GM21737 (cell line): ENCODE results near the gene PLK4.
"Not testable (repeated sequence)": the region's sequence is repeated elsewhere in the genome, so short reads cannot be mapped to it uniquely, and the experiment has no call there.

Source experiments
- ATAC-seq: cut with Tn5 transposase; IDR thresholded peaks from one replicate; pipeline ENCODE4 v1.9.1; 2021; ENCODE audit warnings: mild to moderate bottlenecking, moderate library complexity; ENCODE audit not compliant: unreplicated experiment

PLK4 gene

DNA sequence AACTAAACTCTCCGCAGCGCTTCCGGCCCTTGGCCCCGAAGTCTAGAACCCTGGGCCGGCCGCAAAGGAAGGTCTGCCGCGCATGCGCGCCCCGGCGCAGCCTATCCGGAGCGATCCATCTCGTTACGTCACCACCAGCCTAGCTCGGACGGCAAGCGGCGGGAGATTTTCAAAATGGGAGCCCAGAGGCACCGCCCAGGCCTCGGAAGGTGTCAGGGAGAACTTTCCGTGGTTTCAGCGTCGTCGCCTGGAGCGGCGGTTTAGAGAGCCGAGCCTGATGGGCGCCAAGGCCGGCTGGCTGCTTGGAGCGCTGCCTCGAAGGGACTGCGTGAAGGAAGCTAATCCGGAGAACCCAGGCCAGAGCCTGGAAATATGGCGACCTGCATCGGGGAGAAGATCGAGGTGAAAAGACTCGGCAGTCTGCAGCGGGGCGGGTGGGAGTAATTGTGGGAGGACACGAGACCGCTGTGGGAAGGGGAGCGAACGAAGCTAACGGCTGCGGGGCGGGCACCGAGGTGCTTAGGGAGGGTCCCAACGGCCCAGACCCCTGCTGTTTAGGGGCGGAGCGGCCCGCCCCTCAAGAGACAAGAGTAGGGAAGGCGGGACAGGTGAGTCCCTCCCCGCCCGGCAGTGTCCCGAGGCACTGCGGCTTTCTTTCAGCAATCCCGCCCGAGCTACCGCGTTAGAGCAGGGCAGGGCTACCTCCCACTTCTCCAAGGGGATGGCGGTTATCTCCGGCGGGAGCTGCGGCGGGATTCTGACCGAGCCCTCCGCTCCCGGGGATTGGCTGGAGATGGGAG, at the start of gene PLK4:
Gene PLK4 (plus strand): TSS at position 131 of the 800 bp plus-strand sequence. CDS start 242 bp downstream, at position 373.
- peak; percentile 97 for ATAC-seq

DNA sequence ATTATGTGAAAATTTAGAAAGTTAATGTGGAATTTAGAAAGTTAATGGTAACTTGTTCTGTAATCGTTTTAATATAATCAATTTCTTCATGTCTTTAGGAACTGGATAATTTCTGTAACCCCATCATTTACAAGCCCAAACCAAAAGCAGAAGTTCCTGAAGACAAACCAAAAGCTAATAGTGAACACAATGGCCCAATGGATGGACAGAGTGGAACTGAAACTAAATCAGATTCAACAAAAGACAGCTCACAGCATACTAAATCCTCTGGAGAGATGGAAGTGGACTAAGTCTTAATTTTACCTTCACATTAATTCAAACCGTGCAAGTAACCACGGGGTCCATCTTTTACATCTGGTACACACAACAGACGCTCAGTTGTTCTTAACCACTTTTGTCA, 48.1 kb upstream of the PLK4 start:
- ATAC-seq = peak; percentile 63

DNA sequence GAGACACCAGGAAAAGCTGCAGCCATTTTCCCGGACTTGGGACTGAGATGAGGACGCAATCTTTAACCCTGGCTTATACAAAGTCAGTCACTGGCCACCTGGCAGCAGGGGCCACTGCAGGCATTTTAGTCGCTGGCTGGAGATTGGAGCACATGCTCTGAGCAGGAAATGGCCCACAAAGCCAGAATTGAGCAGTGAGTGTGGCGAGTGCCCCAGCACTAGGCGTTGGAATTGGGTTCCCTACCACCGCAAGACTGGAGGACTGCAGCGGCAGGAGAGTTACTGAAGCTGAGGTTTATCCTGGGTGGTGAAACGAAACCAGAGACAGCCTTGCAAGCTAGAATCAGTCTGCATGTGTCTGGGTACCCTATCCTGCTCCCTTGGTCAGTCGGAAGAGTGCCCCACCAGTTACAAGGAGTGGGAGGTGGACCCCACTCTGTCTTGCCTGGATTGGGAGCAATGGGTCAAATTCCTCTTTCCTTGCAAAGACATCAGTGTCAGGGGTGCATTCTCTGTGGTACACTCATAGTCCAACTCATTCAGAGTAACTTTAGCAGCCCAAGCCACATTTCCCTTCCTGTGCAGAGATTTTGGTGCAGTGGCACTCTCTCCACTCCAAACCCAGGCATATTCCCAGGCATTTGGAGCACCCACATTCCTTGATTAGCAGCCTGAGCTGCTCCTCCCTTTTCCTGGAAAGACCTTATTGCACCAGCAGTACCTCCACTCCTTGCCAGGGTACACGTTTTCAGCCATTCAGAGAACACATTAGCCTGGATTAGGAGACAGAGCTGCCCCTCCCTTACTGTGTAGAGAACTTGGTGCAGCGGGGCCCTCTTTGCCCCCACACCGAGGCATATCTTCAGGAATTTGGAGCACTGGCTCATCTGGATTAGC, 36.7 kb upstream of the PLK4 start:
- no peak for ATAC-seq

DNA sequence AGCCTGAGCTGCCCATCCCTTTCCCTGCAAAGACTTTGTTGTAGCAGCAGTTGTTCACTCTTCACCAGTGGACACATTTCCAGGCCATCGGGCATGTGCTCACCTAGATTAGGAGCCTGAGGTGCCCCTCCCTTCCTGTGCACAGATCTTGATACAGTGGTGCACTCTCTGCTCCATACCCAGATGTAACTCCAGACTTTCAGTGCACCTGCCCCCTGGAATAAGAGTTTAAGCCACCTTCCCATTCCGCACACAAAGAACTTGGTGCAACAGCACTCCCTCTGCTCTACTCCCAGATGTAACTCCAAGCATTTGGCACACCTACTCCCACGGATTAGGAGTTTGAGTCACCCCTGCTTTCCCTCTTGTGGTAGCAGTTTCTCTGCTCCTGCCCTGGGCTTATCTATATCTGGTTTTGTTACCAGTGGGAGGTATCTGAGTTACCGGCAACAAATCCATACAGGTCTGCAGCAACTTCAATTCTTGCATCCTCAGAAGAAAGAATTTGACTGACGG, 36.0 kb upstream of the PLK4 start:
- no peak for ATAC-seq

DNA sequence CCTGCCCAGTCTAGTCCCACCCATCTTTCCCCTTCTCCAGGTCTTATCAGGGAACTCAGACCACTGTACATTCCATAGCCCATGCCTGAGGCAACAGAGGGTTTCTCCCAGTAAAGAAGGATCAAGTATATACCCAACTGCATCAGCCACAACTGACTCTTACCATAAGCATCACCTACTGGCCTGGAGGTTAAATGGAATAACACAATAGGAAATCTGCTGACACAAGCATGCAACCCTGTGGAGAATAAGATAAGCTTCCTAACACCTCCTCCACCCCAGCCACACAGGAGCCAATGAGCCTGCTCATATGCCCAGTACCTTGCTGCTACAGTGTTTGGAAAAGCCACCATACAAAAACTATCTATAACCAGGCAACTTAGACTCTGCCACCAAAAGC, 34.6 kb upstream of the PLK4 start:
- ATAC-seq = no peak

DNA sequence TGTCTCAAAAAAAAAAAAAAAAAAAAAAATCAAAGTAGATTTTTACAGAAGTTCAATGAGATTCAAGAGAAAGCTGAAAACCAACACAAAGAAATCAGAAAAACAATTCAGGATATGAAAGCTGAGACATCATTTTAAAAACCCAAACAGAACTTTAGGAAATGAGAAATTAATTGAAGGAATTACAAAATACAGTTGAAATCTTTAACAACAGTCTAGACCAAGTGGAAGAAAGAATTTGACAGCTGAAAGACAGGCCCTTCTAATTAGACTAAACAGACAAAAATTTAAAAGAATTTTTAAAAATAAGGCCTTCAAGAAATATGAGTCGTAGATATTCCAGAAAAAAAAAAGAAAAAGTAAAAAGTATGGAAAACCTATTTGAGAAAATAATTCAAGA, 33.9 kb upstream of the PLK4 start:
- ATAC-seq = no peak

DNA sequence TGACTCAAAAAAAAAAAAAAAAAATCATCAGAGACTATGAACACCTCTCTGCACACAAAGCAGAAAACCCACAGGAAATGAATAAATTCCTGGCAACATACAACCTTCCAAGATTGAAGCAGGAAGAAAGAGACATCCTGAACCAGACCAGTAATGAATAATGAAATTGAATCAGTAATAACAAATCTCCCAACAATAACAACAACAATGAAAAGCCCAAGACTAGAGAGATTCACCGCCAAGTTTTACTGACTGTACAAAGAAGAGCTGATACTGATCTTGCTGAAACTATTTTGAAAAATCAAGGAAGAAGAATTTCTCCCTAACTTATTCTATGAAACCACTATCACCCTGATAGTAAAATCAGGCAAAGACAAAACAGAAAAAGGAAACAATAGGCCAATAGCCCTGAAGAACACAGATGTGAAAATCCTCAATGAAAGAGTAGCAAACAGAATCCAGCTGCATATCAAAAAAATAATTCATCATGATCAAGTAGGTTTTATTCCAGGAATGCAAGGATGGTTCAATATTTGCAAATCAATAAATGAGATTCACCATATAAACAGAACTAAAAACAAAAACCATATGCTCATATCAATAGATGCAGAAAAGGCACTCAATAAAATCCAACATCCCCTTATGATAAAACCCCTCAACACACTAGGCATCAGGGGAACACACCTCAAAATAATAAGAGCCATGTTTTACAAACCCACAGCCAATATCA, 31.0 kb upstream of the PLK4 start:
- no peak for ATAC-seq

DNA sequence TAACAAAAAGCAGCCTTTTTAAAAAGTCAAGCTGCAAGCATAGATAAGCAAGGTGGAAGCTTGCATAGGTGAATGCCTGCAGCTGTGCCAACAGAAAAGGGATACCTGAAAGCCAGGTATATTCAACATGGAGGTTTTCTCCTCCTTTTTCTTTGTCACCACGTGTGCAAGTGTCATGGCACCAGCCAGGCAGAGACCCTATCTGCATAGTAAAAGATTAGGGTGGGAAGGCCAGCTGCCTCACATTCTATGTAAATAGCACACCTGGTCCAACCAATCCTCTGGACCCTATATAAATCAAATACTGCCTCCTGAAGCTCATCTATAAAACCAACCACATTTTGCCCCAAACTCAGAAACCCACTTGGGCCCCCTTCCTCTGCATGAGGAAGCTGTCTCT, 28.0 kb upstream of the PLK4 start:
- no peak for ATAC-seq

DNA sequence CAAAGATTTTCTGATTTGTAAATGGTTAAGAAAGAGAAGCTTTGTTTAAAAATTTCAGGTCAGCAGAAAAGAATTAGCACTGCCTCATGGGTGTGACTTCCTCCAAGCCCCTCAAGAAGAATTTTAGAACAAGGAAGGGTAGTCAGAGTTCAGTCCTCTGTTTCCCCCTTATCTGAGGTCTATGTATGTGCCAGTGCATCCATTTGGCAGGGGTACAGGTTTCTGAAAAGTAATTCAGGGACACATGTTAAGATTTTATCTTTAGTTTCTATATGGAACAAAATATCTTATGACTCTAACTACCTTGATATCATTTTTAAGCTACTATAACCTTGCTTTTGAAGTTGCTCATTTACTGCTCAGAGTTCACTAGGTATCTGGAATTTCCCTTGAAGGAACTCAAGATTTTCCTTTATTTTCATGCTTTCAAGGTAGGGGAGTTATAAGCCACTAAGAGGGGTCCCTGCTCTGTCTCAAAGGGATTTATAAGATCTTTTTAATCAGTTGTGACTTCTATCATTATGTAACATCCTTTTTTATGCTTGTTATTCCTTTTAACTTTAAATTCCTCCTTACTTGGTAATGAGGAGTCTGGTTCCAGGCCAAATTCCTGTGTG, 24.4 kb upstream of the PLK4 start:
- peak; percentile 11 for ATAC-seq

DNA sequence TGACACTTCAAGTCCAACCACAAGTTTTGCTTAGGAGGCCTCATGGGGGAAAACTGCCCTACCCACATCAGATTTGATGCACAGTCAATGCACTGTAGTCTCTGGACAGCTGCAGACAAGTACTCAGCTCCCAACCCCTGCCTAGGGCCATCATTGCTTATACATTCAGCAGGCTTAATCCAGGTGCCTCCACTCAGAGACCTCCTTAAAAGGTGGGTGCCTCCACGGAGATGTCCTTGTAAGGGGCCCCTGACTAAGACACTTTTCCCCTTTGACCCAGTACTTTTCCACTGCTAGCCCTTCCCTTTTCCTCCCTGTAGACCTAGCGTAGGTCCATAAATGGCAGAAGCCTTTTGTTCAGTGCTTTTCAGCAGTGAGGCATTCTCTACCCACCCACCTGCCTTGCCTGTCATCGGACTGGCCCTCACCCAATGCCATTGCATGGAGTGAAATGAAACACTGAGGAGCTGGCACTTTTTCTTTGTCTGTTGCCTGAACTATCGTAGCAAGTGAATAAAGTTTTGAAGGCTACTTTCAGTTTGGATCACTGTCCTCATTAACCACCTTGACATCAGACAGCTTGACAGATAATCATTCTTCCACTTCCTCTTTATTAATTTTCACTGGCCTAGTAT, 23.8 kb upstream of the PLK4 start:
- ATAC-seq = peak; percentile 76

DNA sequence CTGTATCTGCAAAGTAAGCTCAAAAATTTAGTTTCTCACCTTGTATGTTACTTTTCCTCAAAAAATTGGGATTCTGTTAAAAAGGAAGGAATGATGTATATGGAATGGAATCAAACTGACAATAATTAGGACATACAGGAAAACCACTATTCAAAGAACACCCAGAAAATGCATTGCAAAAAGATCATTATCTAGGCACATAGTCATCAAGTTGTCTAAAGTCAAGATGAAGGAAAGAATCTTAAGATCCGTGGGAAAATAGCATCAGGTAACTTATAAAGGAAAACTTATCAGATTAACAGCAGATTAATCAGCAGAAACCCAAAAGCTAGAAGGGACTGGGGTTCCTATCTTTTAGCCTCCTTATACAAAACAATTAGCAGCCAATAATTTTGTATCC, 23.1 kb upstream of the PLK4 start:
- no peak for ATAC-seq

DNA sequence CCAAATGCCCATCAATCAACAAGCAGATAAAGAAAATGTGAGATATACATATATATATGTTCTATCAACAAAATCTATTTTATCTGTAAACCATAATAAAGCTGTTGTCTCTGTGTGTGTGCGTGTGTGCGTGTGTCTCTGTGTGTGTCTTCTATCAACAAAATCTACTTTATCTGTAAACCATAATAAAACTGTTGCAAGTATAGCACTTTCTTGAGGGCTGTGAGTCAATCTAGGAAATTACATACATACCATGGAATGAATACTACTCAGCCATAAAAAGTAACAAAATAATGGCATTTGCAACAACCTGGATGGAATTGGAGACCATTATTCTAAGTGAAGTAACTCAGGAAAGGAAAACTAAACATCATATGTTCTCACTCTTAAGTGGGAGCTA, 12.5 kb upstream of the PLK4 start:
- no peak for ATAC-seq

DNA sequence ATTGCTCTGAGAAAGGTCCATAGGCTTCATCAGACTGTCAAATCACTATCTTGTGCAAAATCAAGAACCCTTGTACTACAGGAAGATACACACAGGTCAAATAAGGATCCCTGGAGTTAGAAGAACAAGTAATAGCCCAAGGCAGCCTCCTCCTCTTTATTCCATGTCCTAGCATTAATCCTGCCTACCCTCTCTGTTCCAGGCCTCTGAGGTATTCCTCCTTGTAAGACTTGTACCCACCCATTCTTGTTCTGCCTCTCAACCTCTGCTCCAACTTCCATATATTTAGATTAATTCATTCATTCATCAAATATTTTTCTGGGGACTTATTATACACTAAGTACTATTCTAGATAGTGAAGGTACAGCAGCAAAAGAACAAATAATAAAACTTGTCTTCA, 10.4 kb upstream of the PLK4 start:
- ATAC-seq = no peak

DNA sequence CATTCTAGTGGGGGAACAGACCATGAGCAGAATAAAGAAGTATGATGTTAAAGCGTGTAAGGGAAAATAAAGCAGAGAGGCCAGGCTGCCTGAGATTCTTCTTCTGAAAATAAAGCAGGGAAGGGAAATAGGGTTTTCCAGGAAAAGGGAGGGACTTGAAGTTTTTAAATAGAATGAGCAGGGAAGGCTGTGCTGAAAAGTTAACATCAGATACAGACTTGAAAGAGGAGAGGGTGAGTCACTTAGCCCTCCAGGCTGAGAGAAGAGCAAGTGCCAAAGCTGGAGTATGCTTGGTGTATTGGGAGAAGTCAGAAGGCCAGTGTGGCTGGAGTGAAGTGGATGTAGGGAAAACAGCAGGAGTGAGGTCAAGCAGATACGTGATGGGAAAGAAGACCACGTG, 10.0 kb upstream of the PLK4 start:
- no peak for ATAC-seq

DNA sequence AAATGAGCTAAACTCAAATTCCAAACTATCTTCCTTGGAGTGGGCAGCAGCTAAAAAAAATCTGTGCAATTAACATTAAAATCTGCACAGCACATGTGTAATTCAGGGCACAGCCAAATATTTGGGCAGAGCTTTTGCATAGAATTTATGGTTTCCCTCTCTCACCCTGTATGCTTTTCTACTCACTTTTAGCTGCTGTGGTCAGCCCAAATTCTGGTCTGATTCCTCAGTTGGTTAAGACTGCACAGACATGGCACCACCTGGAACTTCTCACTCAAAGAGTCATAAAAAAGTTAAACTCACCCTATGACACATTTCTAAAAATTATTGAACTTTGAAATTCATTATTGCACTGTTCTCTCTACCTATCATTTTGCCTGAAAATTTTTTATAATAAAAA, 4.9 kb upstream of the PLK4 start:
- ATAC-seq = no peak

DNA sequence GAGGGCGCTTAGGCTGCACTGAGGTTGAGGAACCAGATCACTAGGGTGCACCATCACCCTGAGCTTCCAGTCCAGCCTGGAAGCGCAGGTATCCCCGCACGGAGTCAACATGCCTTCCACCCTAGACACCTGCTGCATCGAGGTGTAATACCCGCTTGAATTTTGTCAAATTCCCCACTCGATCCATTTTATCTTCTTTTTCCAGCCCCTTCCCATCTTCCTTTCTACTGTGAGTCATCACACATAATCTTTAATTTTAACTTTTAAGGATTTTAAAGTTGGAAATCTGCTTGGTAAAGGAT, 821 bp downstream of the PLK4 start:
- ATAC-seq = peak; percentile 32

DNA sequence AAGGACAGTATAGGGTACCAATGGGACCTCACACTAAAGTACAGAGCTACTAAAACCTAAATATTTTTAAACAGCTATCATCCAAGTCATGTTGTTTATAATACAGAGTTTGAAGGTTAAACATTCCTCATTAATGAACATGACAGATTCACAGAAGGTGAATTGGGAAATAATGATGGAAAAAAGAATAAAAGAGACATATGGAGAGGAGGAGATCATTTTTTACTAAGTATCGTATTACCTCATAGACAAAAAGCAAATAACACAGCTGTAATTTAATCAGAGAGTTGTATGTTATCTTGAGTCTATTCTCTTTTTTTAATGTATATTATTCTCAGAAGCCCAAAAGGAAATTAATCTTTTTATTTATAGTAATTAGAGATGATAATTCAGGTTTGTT, 7.9 kb downstream of the PLK4 start:
- no peak for ATAC-seq

DNA sequence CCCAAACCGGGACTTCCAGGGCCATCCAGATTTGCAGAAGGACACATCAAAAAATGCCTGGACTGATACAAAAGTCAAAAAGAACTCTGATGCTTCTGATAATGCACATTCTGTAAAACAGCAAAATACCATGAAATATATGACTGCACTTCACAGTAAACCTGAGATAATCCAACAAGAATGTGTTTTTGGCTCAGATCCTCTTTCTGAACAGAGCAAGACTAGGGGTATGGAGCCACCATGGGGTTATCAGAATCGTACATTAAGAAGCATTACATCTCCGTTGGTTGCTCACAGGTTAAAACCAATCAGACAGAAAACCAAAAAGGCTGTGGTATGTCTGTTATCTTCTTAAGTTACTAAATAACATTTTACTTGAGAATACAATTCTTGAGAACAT, 9.2 kb downstream of the PLK4 start:
- no peak for ATAC-seq

DNA sequence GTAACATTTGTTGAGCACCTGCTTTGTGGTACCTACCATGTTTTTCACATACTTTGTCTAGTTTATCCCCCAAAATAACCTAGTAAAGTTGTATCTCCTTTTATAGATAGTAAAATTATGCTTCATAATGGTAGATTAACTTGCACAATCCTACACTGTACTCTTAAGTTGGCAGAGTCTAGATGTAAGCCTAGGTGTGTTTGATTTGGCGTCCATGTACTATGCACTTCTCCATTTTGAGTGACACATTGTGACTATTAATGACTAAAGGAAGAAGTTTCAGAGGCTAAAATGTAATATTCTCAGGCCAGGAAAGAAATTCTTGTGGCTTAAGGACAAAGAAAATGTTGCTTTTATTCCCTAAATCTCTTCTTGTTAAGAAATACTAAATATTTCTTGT, 15.4 kb downstream of the PLK4 start:
- no peak for ATAC-seq

DNA sequence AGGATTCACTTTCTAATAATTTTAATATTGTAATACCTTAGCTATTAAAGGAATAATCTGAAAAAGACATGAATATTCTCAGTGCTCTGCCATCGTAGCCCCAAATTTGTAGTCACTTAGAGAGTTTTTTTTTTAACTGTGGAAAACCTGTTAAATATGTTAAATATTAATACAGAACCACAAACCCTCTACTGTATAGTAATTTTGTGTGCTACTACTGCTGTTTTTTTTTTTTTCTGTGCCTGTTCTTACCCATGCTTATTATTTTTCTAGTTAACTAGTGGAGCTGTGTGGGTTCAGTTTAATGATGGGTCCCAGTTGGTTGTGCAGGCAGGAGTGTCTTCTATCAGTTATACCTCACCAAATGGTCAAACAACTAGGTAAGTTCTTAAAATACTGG, 15.8 kb downstream of the PLK4 start:
- ATAC-seq = no peak

DNA sequence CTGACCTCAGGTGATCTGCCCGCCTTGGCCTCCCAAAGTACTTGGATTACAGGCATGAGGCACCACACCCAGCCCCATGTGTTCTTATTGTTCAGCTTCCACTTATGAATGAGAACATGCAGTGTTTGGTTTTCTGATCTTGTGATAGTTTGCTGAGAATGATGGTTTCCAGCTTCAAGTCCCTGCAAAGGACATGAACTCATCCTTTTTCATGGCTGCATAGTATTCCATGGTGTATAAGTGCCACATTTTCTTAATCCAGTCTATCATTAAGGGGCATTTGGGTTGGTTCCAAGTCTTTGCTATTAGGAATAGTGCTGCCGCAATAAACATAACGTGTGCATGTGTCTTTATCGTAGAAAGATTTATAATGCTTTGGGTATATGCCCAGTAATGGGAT, 19.0 kb downstream of the PLK4 start:
- ATAC-seq = not testable (repeated sequence)
